ENCODE measurements around the gene TEC. TPM values are rescaled to one million over a fixed set of nuclear protein-coding genes. Genes with fewer than 3 reads are reported as not detected.
A peak's percentile ranks its signal among the peaks of the same experiment; 100 is the strongest.

The TEC gene
- total and polyA plus RNA-seq, 9 of the 15 experiments (the other 6 are each of a cell fraction or from before 2014, with no cell fraction given): 5.3 to 14.7 (median 8.8) TPM

DNA sequence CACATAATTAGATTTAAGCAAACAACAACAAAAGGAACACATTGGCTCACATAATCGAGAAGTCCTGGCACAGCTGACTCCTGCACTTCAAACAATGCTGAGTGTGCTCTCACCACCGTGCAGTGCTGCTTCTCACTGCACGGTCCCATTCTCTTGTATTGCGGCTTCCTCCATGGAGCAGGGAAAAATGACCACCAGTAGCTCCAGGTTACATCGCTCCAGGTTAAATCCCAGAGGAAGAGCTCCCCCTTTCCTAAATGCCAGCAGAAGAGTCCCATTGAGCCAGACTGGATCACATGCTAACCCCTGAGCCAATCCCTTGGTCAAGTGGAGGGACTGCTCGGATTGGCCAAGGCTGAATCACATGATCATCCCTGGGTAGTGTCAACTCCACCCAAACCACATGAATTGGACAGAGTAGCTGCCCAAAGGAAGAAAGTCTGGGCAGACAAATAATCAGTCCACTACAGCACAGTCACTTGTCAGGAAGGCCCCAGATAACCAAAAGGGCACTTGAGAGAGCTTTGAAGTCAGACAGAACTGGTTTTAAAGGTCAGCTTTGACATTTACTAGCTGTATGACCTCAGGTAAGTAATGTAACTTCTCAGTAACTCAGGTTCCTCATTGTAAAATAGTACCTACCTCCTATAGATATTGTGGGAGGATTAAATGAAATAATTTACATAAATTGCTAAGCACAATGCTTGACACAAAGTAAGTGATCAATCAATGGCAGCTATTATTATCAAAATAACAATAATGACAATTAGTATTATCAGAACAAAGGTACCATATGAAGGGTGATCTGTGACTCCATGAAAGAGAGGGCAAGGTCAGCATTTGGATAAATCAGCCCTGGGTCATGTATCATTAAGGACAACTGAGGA lies 14.3 kb downstream of the TEC start (continued):
- TF ChIP-seq, protein P1, sequence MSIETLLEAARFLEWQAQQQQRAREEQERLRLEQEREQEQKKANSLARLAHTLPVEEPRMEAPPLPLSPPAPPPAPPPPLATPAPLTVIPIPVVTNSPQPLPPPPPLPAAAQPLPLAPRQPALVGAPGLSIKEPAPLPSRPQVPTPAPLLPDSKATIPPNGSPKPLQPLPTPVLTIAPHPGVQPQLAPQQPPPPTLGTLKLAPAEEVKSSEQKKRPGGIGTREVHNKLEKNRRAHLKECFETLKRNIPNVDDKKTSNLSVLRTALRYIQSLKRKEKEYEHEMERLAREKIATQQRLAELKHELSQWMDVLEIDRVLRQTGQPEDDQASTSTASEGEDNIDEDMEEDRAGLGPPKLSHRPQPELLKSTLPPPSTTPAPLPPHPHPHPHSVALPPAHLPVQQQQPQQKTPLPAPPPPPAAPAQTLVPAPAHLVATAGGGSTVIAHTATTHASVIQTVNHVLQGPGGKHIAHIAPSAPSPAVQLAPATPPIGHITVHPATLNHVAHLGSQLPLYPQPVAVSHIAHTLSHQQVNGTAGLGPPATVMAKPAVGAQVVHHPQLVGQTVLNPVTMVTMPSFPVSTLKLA (conservative IDR thresholded peaks at IDR 0.05): peak in 1 of 2 experiments; percentile 46; a peak in 1 of 4 replicates
- peak; percentile 81 for TF ChIP-seq RBM25 (IDR thresholded peaks at IDR 0.05; ENCODE audit: low read depth, low read length, severe bottlenecking)
- no peak for TF ChIP-seq HMG20B (CRISPR knock-in tag; IDR thresholded peaks at IDR 0.05)
- no peak for TF ChIP-seq ZZZ3 (IDR thresholded peaks at IDR 0.05)
- TF ChIP-seq MYNN (IDR thresholded peaks at IDR 0.05): 0 out of 2 replicates have a peak, but pooled peaks have one; percentile 52
- TF ChIP-seq MYNN (CRISPR knock-in tag; IDR thresholded peaks at IDR 0.05): no peak
- TF ChIP-seq RBBP5 (IDR thresholded peaks at IDR 0.05; ENCODE audit: borderline replicate concordance, insufficient read depth, low read length, poor library complexity, severe bottlenecking): peak; percentile 43
- TF ChIP-seq HOXB6 (CRISPR knock-in tag; IDR thresholded peaks at IDR 0.05; ENCODE audit: borderline replicate concordance): no peak
- TF ChIP-seq TAL1 (IDR thresholded peaks at IDR 0.05): peak; percentile 80
- TF ChIP-seq SMARCC2 (IDR thresholded peaks at IDR 0.05; ENCODE audit: low read depth): peak; percentile 44; the same call in 1 of the 2 replicates
- TF ChIP-seq, protein P2, sequence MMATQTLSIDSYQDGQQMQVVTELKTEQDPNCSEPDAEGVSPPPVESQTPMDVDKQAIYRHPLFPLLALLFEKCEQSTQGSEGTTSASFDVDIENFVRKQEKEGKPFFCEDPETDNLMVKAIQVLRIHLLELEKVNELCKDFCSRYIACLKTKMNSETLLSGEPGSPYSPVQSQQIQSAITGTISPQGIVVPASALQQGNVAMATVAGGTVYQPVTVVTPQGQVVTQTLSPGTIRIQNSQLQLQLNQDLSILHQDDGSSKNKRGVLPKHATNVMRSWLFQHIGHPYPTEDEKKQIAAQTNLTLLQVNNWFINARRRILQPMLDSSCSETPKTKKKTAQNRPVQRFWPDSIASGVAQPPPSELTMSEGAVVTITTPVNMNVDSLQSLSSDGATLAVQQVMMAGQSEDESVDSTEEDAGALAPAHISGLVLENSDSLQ (IDR thresholded peaks at IDR 0.05): peak; percentile 51
- 0 out of 2 replicates have a peak, but pooled peaks have one; percentile 37 for TF ChIP-seq FOXK1 (CRISPR knock-in tag; IDR thresholded peaks at IDR 0.05; ENCODE audit: borderline replicate concordance)
- peak; percentile 40; the same call in 1 of the 2 replicates for TF ChIP-seq NFIC (IDR thresholded peaks at IDR 0.05)
- TF ChIP-seq NR2F6 (CRISPR knock-in tag; IDR thresholded peaks at IDR 0.05): no peak
- TF ChIP-seq ZNF3 (CRISPR knock-in tag; IDR thresholded peaks at IDR 0.05): no peak
- TF ChIP-seq XRCC3 (IDR thresholded peaks at IDR 0.05): no peak
- TF ChIP-seq CBX3 (IDR thresholded peaks at IDR 0.05; ENCODE audit: borderline replicate concordance in 1 of 2, low read length in 2 of 2): peak in 1 of 2 experiments; percentile 72; a peak in 2 of 3 replicates
- TF ChIP-seq, protein P3, sequence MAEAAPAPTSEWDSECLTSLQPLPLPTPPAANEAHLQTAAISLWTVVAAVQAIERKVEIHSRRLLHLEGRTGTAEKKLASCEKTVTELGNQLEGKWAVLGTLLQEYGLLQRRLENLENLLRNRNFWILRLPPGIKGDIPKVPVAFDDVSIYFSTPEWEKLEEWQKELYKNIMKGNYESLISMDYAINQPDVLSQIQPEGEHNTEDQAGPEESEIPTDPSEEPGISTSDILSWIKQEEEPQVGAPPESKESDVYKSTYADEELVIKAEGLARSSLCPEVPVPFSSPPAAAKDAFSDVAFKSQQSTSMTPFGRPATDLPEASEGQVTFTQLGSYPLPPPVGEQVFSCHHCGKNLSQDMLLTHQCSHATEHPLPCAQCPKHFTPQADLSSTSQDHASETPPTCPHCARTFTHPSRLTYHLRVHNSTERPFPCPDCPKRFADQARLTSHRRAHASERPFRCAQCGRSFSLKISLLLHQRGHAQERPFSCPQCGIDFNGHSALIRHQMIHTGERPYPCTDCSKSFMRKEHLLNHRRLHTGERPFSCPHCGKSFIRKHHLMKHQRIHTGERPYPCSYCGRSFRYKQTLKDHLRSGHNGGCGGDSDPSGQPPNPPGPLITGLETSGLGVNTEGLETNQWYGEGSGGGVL (CRISPR knock-in tag; IDR thresholded peaks at IDR 0.05): no peak
- no peak for TF ChIP-seq SIX5 (IDR thresholded peaks at IDR 0.05; ENCODE audit: borderline replicate concordance in 1 of 2, insufficient read depth in 1 of 2, low read depth in 1 of 2, low read length in 2 of 2)
- peak; percentile 91 for TF ChIP-seq CBFA2T3 (IDR thresholded peaks at IDR 0.05)
- peak; percentile 41; the same call in 1 of the 2 replicates for TF ChIP-seq SP1 (CRISPR knock-in tag; IDR thresholded peaks at IDR 0.05)
- TF ChIP-seq SMAD4 (CRISPR knock-in tag; conservative IDR thresholded peaks at IDR 0.05): peak; percentile 74

All from K562 (cell line).